HG03432 (cell line): ENCODE results near the gene ELOVL5.
"Not testable (repeated sequence)": the region's sequence is repeated elsewhere in the genome, so short reads cannot be mapped to it uniquely, and the experiment has no call there.

ENCODE experiments used
- ATAC-seq: cut with Tn5 transposase; IDR thresholded peaks from one replicate; pipeline ENCODE4 v1.9.1; 2021; ENCODE audit warnings: mild to moderate bottlenecking, moderate library complexity; ENCODE audit not compliant: unreplicated experiment

The ELOVL5 gene

DNA sequence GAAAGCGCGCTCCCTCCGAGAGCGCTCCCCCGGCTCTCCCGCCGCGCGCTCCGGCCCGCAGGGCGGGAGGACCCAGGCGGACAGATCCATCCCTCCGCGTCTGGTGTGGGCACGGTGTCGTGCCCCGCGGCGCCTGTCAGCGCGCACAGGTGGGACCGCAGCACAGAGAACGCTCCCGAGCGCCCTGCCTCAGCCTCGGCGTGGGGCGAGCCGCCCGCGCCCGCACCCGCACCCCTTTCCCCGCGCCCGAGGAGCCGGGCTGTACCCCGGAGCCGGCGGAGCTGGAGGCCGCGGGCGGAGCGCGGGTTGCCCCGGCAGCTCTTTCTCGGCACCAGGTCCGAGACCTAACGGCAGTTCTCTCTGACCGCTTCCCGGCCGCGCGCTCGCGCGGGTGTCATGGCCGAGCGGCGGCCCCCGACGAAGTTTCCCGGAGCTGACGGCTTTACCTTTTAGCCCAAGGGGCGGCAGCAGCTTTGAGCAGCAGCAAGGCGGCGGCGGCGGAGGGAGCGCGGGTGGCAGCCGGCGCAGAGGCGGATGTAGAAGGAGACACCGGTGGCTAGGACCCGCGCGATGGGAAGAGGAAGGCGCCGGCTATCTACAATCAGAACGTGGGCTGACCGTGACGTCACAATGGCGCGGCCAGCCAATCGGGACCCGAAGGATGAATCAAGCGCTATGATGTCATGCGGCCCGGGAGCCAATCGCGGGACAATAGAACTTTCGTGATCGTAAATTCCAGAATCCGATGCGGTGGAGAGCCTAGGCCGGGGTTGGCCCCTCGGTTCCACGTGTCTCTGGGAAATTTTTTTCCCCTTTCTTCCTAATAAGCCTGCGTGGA is at the start of gene ELOVL5:
Gene ELOVL5, minus strand, starts transcription at position 580 of the 838 bp plus-strand sequence. CDS start 53,251 bp downstream, outside the sequence.
- ATAC-seq = peak; percentile 79

- ATAC-seq = no peak
Observed at GRCh38 chr6:53397283-53397682, 48.5 kb upstream of the ELOVL5 start.

GRCh38 chr6:53395986-53396385 is 47.2 kb upstream of the ELOVL5 start:
- ATAC-seq = no peak

DNA sequence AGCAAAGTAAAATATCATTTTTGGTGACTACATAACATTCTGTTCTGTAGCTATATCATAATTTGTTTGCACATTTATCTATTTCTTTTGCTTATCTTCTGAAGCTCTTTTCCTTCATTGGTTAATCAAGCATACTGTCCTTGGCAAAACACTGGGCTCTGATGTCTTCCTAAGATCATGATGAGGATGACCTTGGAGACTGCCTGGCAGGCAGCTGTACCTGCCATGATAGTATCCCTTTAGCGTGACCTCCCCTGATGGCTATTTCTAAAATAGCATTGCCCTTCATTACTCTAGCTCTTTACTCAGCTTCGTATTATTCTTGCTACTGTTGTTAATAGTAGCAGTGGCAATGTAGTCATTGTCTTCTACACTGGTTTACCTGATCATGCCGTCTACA is 46.0 kb upstream of the ELOVL5 start:
- ATAC-seq = no peak

DNA sequence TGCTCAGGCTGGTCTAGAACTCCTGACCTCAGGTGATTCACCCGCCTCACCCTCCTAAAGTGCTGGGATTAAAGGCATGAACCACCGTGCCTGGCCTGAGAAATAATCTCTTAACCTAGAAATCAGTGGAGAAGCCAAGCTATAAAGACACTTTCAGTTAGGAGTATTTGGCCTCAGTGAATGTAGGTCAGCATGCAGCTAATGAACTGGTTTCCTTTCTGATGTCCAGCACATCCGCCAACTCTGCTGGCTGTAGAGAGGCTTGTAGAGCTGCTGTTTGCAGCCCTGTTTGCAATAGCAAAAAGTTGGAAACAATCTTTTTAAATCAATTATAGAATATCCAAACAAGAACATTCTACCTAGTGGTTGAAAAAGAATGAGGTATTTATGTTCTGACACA is 42.4 kb upstream of the ELOVL5 start:
- no peak for ATAC-seq

DNA sequence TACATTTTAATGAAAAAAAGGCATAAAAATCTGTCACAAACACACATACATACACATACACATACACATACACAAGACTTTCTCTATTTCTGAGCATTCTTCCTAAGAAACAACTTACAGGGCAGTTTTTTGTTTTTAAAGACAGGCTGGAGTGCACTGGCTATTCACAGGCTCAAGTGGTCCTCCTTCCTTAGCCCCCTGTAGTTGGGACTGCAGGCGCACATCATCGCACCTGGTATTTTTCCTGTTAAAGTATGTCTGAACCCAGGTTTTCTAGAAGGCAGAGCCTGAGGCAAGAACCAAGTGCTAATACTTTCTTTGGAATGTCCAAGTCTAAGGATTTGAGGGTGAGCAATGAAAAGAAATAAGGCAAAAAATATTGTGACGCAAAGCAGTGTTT is 41.3 kb upstream of the ELOVL5 start:
- ATAC-seq = no peak

DNA sequence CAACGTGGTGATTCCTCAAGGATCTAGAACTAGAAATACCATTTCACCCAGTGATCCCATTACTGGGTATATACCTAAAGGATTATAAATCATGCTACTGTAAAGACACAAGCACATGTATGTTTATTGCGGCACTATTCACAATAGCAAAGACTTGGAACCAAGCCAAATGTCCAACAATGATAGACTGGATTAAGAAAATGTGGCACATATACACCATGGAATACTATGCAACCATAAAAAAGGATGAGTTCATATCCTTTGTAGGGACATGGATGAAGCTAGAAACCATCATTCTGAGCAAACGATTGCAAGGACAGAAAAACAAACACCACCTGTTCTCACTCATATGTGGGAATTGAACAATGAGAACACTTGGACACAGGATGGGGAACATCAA is 39.9 kb upstream of the ELOVL5 start:
- not testable (repeated sequence) for ATAC-seq

DNA sequence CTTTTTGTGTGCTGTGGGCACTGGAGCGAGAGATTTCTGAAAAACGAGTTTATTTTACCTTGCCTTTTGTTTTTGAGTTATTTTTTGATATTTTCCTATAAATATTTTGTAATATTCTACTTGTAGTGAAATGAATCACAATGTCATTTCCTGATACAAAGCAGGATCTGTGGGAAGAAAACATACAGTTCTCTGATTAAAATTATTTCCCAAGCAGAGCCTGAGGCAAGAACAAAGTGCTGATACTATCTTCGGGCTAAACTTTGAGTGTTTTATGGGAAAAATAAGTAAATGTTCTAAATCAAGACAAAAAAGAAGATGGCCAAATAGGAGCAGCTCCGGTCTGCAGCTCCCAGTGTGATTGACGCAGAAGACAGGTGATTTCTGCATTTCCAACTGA is 33.7 kb upstream of the ELOVL5 start:
- ATAC-seq = no peak

GRCh38 chr6:53378208-53378607 is 29.5 kb upstream of the ELOVL5 start:
- ATAC-seq = no peak

- ATAC-seq = no peak
Observed at GRCh38 chr6:53377793-53378192, 29.0 kb upstream of the ELOVL5 start.

GRCh38 chr6:53377289-53377688 is 28.5 kb upstream of the ELOVL5 start:
- ATAC-seq = no peak

GRCh38 chr6:53376661-53377226 is 28.0 kb upstream of the ELOVL5 start:
- ATAC-seq = no peak

- ATAC-seq = no peak
Observed at GRCh38 chr6:53375847-53376246, 27.1 kb upstream of the ELOVL5 start.

GRCh38 chr6:53373638-53374037 is 24.9 kb upstream of the ELOVL5 start:
- no peak for ATAC-seq

GRCh38 chr6:53369876-53370515 is 21.2 kb upstream of the ELOVL5 start:
- ATAC-seq = no peak

DNA sequence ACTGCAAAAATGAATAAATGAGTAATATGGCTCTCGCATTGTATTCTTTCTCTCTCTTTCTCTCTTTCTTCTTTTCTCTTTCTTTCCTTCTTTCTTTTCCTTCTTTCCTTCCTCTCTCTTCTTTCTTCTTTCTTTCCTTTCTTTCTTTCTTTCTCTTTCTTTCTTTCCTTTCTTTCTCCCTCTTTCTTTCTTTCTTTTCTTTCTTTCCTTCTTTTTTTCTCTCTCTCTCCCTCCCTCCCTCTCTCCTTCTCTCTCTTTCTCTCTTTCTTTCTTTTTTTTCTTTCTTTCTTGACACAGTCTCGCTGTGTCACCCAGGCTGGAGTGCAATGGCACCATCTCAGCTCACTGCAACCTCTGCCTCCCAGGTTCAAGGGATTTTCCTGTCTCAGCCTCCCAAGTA is 20.3 kb upstream of the ELOVL5 start:
- ATAC-seq = no peak

- no peak for ATAC-seq
Observed at GRCh38 chr6:53366128-53366641, 17.4 kb upstream of the ELOVL5 start.

GRCh38 chr6:53363341-53364079 is 14.8 kb upstream of the ELOVL5 start:
- ATAC-seq = no peak

- ATAC-seq = peak; percentile 19
Observed at GRCh38 chr6:53361549-53362031, 12.8 kb upstream of the ELOVL5 start.

- ATAC-seq = no peak
Observed at GRCh38 chr6:53360093-53360912, 11.6 kb upstream of the ELOVL5 start.
